SU-DHL-6 (cell line): ENCODE measurements around the gene TPP1.

Source experiments
- H2AFZ ChIP-seq: fragments of 200-600 bp; sonication (generic); 2 replicates; pipeline ENCODE4 v1.6.1; 2014; ENCODE audit warnings: low read depth, mild to moderate bottlenecking, moderate library complexity, mixed read lengths, antibody characterized with exemption, low read length; ENCODE audit not compliant: severe bottlenecking
- H3F3A ChIP-seq: fragments of 200-600 bp; shearing (Covaris generic); 2 replicates; pipeline ENCODE4 v1.6.0; 2016; ENCODE audit warnings: antibody characterized with exemption, mild to moderate bottlenecking; ENCODE audit not compliant: insufficient read depth
- H3K27ac ChIP-seq: fragments of 200-600 bp; sonication (generic); 2 replicates; pipeline ENCODE4 v1.5.1; 2016; ENCODE audit warnings: low read depth, mild to moderate bottlenecking, low read length, moderate library complexity, mixed read lengths
- H3K27me3 ChIP-seq: fragments of 200-600 bp; sonication (generic), shearing (Covaris generic); 2 replicates; pipeline ENCODE4 v1.6.0; 2014; ENCODE audit warnings: mild to moderate bottlenecking, low read length
- H3K36me3 ChIP-seq: fragments of 200-600 bp; sonication (generic); 2 replicates; pipeline ENCODE4 v1.6.1; 2014; ENCODE audit warnings: mild to moderate bottlenecking, low read length, mixed read lengths
- H3K4me2 ChIP-seq: fragments of 300-600, 200-600 bp; shearing (Covaris generic), sonication (generic); 2 replicates; pipeline ENCODE4 v1.6.0; 2014; ENCODE audit warnings: low read length, low read depth, mild to moderate bottlenecking; ENCODE audit not compliant: poor library complexity, severe bottlenecking
- H3K4me3 ChIP-seq: fragments of 200-600 bp; sonication (generic); 2 replicates; pipeline ENCODE4 v1.5.1; 2014; ENCODE audit warnings: antibody characterized with exemption, low read length, mild to moderate bottlenecking, mixed read lengths; ENCODE audit not compliant: insufficient read depth, poor library complexity, severe bottlenecking
- H3K79me2 ChIP-seq: fragments of 200-600 bp; sonication (generic); 2 replicates; pipeline ENCODE4 v1.6.1; 2014; ENCODE audit warnings: mild to moderate bottlenecking, low read length, moderate library complexity; ENCODE audit not compliant: insufficient read depth
- H3K9ac ChIP-seq: fragments of 200-600 bp; sonication (generic); 2 replicates; pipeline ENCODE4 v1.7.0; 2014; ENCODE audit warnings: mild to moderate bottlenecking, low read length
- H3K9me2 ChIP-seq: fragments of 200-600 bp; sonication (generic); replicated peaks from 2 replicates; pipeline ENCODE4 v1.6.1; 2014; ENCODE audit warnings: low read length; ENCODE audit not compliant: insufficient read depth
- H3K9me3 ChIP-seq: fragments of 200-600 bp; sonication (generic); 2 replicates; pipeline ENCODE4 v1.6.1; 2014; ENCODE audit warnings: low read length, mixed read lengths; ENCODE audit not compliant: insufficient read depth
- H4K20me1 ChIP-seq: fragments of 200-600 bp; sonication (generic); 2 replicates; pipeline ENCODE4 v1.6.1; 2014; ENCODE audit warnings: low read depth, mild to moderate bottlenecking, antibody characterized with exemption, low read length, moderate library complexity, mixed read lengths
- EZH2phosphoT487 ChIP-seq: fragments of 200-600 bp; sonication (generic), shearing (Covaris generic); conservative IDR thresholded peaks from 2 replicates; pipeline ENCODE4 v1.6.1; 2018; ENCODE audit warnings: mild to moderate bottlenecking, antibody characterized with exemption, low read length, moderate library complexity, mixed read lengths
- TF ChIP-seq, protein P1 (sequence below): fragments of 200-600 bp; sonication (generic); IDR thresholded peaks from one replicate; pipeline ENCODE4 v1.5.1; 2017; ENCODE audit warnings: antibody characterized with exemption, mild to moderate bottlenecking, low read length, moderate library complexity; ENCODE audit not compliant: insufficient read depth, poor library complexity, severe bottlenecking

TPP1 gene

DNA sequence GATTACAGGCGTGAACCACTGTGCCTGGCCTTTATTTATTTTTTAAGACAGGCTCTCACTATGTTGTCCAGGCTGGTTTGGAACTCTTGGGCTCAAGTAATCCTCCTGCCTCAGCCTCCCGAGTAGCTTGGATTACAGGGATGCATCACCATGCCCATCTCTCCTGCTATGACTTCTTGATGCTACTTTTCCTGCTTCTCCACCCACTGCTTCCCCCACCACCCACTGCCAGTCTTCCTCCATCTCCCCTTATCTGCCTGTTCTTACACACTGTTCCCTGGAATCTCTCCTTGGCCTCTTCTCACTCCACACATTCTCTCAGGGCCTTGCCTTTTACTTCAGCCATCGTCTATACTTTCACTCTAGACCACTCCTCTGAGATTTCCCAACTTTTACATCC, 17.3 kb upstream of the TPP1 start:
- H4K20me1 ChIP-seq = no peaks in the 10 kb centered on the region
- H3F3A ChIP-seq = no peaks in the 10 kb centered on the region
- no peaks in the 10 kb centered on the region for H3K27me3 ChIP-seq
- no peaks in the 10 kb centered on the region for H3K79me2 ChIP-seq
- no peak overlapping the region for H2AFZ ChIP-seq
- no peak for TF ChIP-seq EZH2phosphoT487
- TF ChIP-seq, protein P1, sequence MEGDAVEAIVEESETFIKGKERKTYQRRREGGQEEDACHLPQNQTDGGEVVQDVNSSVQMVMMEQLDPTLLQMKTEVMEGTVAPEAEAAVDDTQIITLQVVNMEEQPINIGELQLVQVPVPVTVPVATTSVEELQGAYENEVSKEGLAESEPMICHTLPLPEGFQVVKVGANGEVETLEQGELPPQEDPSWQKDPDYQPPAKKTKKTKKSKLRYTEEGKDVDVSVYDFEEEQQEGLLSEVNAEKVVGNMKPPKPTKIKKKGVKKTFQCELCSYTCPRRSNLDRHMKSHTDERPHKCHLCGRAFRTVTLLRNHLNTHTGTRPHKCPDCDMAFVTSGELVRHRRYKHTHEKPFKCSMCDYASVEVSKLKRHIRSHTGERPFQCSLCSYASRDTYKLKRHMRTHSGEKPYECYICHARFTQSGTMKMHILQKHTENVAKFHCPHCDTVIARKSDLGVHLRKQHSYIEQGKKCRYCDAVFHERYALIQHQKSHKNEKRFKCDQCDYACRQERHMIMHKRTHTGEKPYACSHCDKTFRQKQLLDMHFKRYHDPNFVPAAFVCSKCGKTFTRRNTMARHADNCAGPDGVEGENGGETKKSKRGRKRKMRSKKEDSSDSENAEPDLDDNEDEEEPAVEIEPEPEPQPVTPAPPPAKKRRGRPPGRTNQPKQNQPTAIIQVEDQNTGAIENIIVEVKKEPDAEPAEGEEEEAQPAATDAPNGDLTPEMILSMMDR = no peak
- no peak overlapping the region for H3K27ac ChIP-seq
- no peaks in the 10 kb centered on the region for H3K9me3 ChIP-seq
- H3K9ac ChIP-seq = no peak overlapping the region
- H3K4me3 ChIP-seq = no peak overlapping the region
- no peaks in the 10 kb centered on the region for H3K36me3 ChIP-seq
- H3K9me2 ChIP-seq = no peaks in the 10 kb centered on the region
- H3K4me2 ChIP-seq = no peak overlapping the region

DNA sequence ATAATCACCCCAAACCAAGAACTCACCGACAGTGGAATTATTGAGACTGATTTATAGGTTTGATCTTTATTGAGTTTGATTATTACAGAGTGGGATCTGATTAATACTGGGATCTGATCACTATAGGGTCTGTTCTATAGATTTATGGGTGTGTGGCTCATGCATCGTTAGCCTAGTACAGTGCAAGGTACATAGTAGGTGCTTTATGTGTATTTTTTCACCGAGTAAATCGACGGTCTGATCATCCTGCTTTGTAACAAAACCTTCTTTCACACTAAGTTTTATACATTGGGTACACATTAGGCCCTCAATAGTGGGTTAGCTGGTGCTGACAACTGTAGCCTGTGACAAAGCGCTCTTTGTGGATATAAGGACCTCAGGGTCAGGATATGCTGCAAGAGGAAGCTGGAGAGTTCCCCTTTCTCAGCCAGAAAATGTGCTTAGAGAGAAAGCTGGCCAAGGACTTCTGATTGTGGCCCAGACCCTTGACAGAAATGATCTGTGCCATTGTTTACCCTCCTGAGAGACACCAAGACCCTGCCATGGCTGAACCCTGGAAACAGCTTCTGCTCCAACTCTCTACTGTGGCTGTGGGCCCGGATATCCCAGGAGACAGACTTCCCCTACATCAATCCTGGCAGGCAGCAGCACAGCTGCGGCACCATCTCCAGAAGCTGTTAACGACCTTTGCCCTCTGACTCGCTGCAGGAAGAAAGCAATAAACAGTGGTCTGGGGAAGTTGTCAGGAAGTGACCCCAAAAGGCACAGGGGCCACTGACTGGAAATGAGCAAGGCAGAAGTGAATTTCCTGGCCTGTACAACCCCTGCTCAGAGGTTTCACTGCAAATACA, 16.1 kb upstream of the TPP1 start:
- H3K27me3 ChIP-seq = no peaks in the 10 kb centered on the region
- H3K4me3 ChIP-seq = no peak overlapping the region
- H3K9ac ChIP-seq = no peak overlapping the region
- no peaks in the 10 kb centered on the region for H4K20me1 ChIP-seq
- no peak overlapping the region for H3K4me2 ChIP-seq
- H3K9me2 ChIP-seq = no peaks in the 10 kb centered on the region
- no peaks in the 10 kb centered on the region for H3F3A ChIP-seq
- no peaks in the 10 kb centered on the region for H3K36me3 ChIP-seq
- no peak overlapping the region for H2AFZ ChIP-seq
- no peak for TF ChIP-seq EZH2phosphoT487
- TF ChIP-seq, protein P1 = no peak
- H3K27ac ChIP-seq = no peak overlapping the region
- no peaks in the 10 kb centered on the region for H3K79me2 ChIP-seq
- no peaks in the 10 kb centered on the region for H3K9me3 ChIP-seq

DNA sequence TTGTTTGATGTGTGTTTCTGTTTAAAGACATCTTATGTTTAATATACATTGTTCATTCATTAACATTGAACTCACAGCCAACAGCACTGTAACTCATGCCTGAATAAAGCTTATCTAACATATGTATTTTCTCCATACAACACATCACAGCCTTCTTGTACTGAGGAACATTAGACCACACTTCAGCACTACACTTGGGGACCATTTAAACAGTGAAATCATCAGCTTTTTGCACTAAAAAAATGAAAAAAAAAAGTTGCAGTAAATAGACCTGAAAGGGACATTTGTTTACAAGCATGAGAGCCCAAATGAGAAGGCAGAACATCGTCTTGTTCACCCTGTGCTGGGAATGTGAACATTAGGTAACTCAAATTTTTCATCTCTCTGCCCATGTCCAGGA, 15.3 kb upstream of the TPP1 start:
- no peak overlapping the region for H3K4me2 ChIP-seq
- no peaks in the 10 kb centered on the region for H3K79me2 ChIP-seq
- H3K9me3 ChIP-seq = no peaks in the 10 kb centered on the region

More for the DNA sequence above, 15.3 kb upstream of the TPP1 start:
- H3K4me3 ChIP-seq = no peak overlapping the region
- no peak overlapping the region for H2AFZ ChIP-seq
- no peaks in the 10 kb centered on the region for H3K27me3 ChIP-seq
- no peaks in the 10 kb centered on the region for H4K20me1 ChIP-seq
- no peaks in the 10 kb centered on the region for H3K36me3 ChIP-seq
- no peaks in the 10 kb centered on the region for H3K9me2 ChIP-seq
- H3K27ac ChIP-seq = no peak overlapping the region
- no peak overlapping the region for H3K9ac ChIP-seq
- no peak for TF ChIP-seq EZH2phosphoT487
- TF ChIP-seq, protein P1 = no peak
- H3F3A ChIP-seq = no peaks in the 10 kb centered on the region
